Brain microvascular endothelial cell (primary cell): ENCODE measurements around the gene PIEZO1.

Experiments used
- DNase-seq: peaks from one replicate; pipeline ENCODE4 v3.0.0-alpha.2; 2020
- H3K27ac ChIP-seq: fragments of 250-450 bp; sonication (Bioruptor Pico); 2 replicates; pipeline ENCODE4 v1.5.1; 2020; ENCODE audit warnings: mild to moderate bottlenecking, moderate library complexity
- H3K27me3 ChIP-seq: fragments of 250-450 bp; sonication (Bioruptor Pico); replicated peaks from 2 replicates; pipeline ENCODE4 v1.5.1; 2020; ENCODE audit warnings: mild to moderate bottlenecking
- H3K36me3 ChIP-seq: fragments of 250-450 bp; sonication (Bioruptor Pico); replicated peaks from 2 replicates; pipeline ENCODE4 v1.5.1; 2020; ENCODE audit warnings: mild to moderate bottlenecking
- H3K4me3 ChIP-seq: 2 replicates; pipeline ENCODE4 v1.5.1; 2011; ENCODE audit warnings: low read depth, mild to moderate bottlenecking, control low read depth, low read length, moderate library complexity
- in situ Hi-C: cut with HindIII; loops from 2 replicates; pipeline ENCODE4 v1.10.0; 2017; ENCODE audit warnings: low sequenced_read_pairs, low pct_ligation_motif_present
- TF ChIP-seq, protein P1 (sequence below): IDR thresholded peaks from 2 replicates; pipeline ENCODE4 v1.5.1; 2011; ENCODE audit warnings: low read depth, mild to moderate bottlenecking, moderate library complexity, low read length, control low read depth, inconsistent platforms; ENCODE audit errors: missing control alignments

The PIEZO1 gene

DNA sequence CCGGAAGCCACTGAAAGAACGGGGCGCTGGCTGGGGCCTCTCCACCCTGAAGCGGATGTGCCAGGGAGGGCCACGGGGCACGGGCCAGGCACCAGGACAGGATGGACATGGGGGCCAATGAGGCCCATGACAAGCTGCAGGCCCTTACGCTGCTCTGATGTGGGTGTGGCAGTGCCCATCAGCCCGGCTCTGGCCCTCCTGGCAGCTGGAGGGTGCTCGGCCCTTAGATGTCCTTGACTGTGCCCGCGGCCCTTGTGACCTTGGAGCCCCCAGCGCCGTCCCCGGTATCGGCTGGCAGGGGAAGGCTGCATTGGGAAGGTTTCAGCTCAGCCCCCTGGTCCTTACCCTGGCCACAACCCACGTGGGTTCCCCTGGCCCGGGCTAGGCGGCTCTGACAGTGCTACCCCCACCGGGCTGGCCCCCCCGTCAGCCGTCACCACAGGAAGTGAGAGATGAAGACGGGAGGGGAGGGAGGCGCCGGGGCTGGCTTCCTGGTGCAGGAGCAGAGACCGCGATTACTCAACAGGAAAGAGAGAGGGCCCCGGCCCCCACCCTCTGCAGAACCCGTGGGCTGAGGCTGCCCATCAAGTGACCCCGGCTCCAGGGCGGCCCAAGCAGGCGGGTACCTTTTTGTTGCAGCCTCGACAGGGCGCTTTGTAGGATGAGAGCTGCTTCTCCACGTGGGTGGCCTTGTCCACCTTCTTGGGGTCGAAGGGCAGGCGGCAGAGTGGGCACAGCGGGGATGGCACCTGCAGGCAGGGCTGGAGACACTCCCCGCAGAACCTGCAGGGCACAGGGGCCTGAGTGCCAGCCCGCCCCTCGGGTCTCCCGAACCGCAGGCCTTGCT lies 84.2 kb downstream of the PIEZO1 start:
- DNase-seq, result peak; percentile 94
- peaks cover 25% of the 10 kb centered on the region for H3K36me3 ChIP-seq
- H3K27ac ChIP-seq, result peak overlapping the region; percentile 49
- TF ChIP-seq, protein P1, sequence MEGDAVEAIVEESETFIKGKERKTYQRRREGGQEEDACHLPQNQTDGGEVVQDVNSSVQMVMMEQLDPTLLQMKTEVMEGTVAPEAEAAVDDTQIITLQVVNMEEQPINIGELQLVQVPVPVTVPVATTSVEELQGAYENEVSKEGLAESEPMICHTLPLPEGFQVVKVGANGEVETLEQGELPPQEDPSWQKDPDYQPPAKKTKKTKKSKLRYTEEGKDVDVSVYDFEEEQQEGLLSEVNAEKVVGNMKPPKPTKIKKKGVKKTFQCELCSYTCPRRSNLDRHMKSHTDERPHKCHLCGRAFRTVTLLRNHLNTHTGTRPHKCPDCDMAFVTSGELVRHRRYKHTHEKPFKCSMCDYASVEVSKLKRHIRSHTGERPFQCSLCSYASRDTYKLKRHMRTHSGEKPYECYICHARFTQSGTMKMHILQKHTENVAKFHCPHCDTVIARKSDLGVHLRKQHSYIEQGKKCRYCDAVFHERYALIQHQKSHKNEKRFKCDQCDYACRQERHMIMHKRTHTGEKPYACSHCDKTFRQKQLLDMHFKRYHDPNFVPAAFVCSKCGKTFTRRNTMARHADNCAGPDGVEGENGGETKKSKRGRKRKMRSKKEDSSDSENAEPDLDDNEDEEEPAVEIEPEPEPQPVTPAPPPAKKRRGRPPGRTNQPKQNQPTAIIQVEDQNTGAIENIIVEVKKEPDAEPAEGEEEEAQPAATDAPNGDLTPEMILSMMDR, result no peak
- H3K27me3 ChIP-seq, result no peaks in the 10 kb centered on the region
- H3K4me3 ChIP-seq, result peak overlapping the region; percentile 27
- in situ Hi-C loops, result no loop called here

DNA sequence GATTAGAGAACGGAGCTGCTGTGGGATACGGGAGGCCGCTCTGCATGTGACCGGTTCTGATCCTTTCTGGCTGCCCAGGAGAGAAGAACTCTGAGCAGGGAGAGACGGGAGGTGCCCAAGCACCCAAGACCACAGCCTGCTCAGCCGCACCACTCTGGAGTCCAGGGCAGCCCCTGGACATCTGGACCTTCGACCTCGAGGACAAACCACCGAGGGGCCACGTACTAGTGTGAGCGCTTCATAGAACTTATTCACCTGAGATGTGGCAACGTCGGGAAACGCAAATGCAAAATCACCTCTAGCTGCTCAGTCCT lies 84.7 kb downstream of the PIEZO1 start:
- no peak for DNase-seq
- Histone ChIP-seq H3K27ac (no peak overlapping the region), H3K27me3 (no peaks in the 10 kb centered on the region), H3K36me3 (peaks cover 25% of the 10 kb centered on the region), H3K4me3 (no peak overlapping the region)
- TF ChIP-seq, protein P1, result no peak
- in situ Hi-C loops, result no loop called here

DNA sequence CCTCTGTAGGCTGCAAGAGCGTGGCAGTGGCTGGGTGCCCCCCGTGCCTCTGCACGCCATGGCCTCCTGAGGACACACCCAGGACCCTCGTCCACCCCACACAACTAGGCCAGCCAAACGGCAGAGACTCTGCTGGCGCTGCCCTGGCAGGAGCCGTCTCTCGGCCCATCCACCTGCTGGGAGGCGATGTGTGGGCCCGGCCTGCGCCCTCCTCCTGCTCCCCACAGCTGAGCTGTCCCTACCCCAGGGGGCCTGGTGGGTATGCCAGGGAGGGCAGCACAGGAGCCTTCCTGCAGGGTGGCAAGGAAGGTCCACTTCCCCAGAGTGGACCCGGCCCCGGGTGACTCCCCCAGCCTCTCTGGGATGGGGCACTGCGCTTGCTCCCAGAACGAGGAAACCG lies 85.8 kb downstream of the PIEZO1 start:
- Histone ChIP-seq H3K4me3 (no peak overlapping the region), H3K27me3 (no peaks in the 10 kb centered on the region), H3K36me3 (peaks cover 25% of the 10 kb centered on the region), H3K27ac (no peak overlapping the region)
- no peak for DNase-seq
- TF ChIP-seq, protein P1, result no peak
- in situ Hi-C loops, result no loop called here

DNA sequence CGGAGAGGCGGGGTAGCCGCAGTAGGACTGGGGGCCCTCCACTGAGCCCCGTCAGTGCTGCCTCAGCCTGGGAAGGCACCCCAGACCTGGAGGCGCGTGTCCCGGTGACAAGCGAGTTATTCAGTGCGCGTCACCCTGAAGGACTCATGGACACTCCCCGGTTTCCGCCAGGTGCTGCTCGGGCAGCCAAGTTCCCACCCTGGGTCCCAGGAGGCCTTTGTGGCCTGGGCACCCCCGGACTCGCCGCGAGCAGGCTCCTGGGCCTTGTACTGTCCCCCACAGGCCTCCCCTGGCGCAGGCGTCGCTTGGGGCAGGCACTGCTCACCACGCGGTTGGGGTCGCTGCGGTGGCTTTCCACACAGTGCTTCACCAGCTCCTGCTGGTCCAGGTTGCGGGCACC lies 86.4 kb downstream of the PIEZO1 start:
- no peak overlapping the region for H3K4me3 ChIP-seq
- no peak for DNase-seq
- TF ChIP-seq, protein P1, result no peak

DNA sequence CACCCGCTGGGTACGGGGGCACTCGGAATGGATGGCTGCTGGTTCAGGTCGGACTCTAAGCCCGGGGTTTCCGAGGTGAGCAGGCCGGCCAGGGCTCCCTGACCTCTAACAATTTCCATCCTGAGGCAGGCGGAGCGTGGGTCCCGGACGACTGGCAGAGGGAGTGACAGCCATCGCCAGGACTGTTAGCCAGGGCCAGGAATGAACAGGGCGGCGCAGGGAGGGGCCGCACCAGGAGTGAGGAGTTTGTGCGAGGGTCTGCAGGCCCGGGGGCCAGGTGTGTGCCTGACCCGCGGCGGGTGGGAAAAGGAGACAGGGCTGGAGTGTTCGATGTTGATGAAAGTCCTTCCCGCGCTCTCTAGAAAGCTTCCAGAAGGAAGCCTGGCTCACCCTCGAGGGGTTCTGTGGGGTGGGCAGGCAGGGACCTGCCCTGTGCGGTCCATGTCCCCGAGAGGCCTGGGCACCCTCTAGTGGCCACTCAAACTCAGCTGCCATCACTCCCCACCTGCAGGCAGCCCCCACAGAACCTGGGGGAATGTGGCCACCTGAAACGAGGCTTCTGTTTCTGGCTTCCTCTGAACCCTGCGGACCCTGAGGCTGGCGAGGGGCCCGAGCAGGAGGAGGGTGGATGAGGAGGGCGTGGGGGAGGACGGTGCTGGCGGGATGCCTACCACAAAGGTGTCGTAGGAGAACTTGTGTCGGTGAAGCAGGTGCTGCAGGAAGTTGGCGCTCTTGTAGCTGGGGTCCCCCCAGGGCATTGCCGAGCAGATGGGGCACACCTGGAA lies 87.0 kb downstream of the PIEZO1 start:
- DNase-seq, result no peak
- Histone ChIP-seq H3K27ac (no peak overlapping the region), H3K27me3 (no peaks in the 10 kb centered on the region), H3K36me3 (peaks cover 25% of the 10 kb centered on the region), H3K4me3 (no peak overlapping the region)
- TF ChIP-seq, protein P1, result peak; percentile 64
- in situ Hi-C loops, result no loop called here

More for the DNA sequence above, 86.4 kb downstream of the PIEZO1 start:
- Histone ChIP-seq H3K27ac (no peak overlapping the region), H3K27me3 (no peaks in the 10 kb centered on the region), H3K36me3 (peaks cover 25% of the 10 kb centered on the region)
- in situ Hi-C loops, result no loop called here
